Cardiac fibroblast (primary cell): Measurements from ENCODE around the gene SEPTIN1.
"Not testable (repeated sequence)": the region's sequence is repeated elsewhere in the genome, so short reads cannot be mapped to it uniquely, and the experiment has no call there.

Source experiments
- DNase-seq, 2 donors: peaks; one replicate each; pipeline versions ENCODE4 v3.0.0 to v3.0.0-alpha.2; 2010; ENCODE audit warnings: low read depth in 2 of 2
- H3K4me3 ChIP-seq, 2 donors: replicated peaks in 1 of 2; 1 replicate in 1 of 2; 2 replicates in 1 of 2; pipeline ENCODE4 v1.5.1; 2011; ENCODE audit warnings: low read depth in 2 of 2, low read length in 2 of 2, mild to moderate bottlenecking in 2 of 2, moderate library complexity in 1 of 2
- TF ChIP-seq, protein P1 (sequence below): IDR thresholded peaks from one replicate; pipeline ENCODE4 v1.5.1; 2011; ENCODE audit warnings: low read depth, mild to moderate bottlenecking, low read length, inconsistent platforms

The SEPTIN1 gene

DNA sequence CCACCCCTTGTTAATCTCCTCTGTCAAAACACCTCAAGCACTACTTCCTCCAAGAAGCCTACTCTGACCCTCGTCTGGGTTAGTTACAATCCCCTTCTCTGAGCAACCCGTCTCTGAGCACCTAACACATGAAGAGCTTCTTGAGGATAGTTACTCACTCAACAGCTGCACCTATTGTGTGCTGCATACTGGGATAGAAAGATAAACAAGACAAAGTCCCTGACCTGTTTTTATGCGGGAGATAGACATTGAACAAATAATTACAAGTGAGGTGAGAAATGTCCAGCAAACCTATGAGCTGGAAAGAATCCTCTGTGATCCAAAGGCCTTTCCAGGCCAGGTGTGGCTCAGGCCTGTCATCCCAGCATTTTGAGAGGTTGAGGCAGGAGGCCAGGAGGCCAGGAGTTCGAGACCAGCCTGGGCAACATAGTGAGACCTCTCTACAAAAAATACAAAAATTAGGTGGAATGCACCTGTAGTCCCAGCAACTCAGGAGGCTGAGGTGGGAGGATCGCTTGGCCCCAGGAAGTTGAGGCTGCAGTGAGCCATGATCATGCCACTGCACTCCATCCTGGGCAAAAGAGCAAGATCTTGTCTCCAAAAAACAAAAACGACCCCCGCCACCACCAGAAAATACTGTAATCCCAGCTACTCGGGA, 19.5 kb upstream of the SEPTIN1 start:
- TF ChIP-seq, protein P1, sequence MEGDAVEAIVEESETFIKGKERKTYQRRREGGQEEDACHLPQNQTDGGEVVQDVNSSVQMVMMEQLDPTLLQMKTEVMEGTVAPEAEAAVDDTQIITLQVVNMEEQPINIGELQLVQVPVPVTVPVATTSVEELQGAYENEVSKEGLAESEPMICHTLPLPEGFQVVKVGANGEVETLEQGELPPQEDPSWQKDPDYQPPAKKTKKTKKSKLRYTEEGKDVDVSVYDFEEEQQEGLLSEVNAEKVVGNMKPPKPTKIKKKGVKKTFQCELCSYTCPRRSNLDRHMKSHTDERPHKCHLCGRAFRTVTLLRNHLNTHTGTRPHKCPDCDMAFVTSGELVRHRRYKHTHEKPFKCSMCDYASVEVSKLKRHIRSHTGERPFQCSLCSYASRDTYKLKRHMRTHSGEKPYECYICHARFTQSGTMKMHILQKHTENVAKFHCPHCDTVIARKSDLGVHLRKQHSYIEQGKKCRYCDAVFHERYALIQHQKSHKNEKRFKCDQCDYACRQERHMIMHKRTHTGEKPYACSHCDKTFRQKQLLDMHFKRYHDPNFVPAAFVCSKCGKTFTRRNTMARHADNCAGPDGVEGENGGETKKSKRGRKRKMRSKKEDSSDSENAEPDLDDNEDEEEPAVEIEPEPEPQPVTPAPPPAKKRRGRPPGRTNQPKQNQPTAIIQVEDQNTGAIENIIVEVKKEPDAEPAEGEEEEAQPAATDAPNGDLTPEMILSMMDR, result no peak
- no peak for DNase-seq
- H3K4me3 ChIP-seq, result no peak overlapping the region

DNA sequence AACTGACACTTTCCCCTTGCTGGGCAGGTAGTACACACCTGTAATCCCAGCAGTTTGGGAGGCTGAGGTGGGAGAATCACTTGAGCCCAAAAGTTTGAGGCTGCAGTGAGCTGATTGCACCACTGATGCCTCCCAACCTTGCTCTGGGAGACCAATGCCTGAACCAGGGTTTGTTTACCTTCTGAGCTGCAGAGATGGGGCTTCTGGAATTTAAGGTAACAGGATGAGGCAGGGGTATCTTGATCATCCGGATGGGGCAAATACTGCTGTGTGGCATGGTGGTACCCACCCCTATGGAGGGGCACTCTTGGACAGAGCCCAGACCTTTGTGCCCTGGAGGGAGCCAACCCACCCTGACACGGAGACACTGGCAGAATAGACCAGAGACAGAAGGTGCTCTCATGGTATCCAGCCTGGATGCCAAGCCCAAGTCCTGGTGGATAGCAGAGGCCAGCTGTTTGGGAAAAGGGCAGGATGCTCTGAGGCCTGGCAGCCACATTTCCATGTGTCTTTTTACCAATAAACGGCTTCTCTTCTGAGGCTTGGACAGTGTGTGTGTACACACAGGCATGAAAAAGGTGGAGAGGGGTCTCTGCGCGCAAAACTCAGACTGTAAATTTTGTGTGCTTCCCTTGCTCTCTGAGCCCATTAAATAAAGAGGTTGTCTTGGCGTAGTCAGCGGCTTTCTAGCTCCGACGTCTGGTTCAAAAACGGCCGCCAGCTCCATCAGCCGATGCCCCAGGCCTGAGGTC, 17.2 kb upstream of the SEPTIN1 start:
- TF ChIP-seq, protein P1, result no peak
- H3K4me3 ChIP-seq, result peak overlapping the region; percentile 58 to 65
- no peak for DNase-seq

DNA sequence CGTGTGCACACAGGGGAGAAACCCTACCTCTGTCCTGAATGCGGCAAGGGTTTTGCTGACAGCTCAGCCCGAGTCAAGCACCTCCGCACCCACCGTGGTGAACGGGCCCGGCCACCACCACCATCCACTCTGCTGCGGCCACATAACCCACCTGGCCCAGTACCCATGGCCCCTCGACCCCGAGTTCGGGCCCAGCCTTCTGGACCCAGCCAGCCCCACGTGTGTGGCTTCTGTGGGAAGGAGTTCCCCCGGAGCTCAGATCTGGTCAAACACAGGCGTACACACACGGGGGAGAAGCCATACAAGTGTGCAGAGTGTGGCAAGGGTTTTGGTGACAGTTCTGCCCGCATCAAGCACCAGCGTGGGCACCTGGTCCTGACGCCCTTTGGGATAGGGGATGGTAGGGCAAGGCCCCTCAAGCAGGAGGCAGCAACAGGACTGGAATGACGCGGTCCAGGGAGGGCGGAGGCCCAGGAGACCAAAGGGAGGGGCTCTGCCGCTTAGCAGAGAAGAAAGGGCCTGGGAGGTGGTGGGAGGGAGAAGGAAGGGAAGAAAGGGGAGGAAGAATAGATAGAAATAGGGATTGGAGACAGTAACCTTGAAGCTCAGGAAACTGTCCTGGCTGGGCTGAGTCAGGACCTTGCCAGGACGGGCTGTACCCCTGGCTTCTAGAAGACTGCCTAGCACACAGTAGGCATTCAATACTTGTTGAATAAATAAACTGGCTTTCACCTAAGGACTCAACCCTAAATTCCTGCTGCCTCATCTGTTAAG, 16.5 kb upstream of the SEPTIN1 start:
- no peak for DNase-seq
- TF ChIP-seq, protein P1, result no peak
- no peak overlapping the region for H3K4me3 ChIP-seq

DNA sequence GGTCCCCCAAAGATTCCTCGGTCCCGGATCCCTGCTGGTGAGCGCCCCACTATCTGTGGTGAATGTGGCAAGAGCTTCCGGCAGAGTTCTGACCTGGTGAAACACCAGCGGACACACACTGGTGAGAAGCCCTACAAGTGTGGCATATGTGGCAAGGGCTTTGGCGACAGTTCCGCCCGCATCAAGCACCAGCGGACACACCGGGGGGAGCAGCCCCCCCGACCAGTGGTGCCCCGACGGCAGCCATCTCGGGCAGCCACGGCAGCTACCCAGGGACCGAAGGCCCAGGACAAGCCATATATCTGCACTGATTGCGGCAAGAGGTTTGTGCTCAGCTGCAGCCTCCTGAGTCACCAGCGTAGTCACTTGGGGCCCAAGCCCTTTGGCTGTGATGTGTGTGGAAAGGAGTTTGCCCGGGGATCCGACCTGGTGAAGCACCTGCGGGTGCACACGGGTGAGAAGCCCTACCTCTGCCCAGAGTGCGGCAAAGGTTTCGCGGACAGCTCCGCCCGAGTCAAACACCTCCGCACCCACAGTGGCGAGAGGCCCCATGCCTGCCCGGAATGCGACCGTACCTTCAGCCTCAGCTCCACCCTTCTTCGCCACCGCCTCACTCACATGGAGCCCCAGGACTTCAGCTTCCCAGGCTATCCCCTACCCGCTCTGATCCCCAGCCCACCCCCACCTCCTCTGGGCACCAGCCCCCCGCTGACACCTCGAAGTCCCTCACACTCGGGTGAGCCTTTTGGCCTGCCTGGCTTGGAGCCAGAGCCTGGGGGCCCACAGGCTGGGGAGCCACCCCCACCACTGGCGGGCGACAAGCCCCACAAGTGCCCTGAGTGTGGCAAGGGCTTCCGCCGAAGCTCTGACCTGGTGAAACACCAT, 15.7 kb upstream of the SEPTIN1 start:
- no peak for DNase-seq
- H3K4me3 ChIP-seq, result no peak overlapping the region
- TF ChIP-seq, protein P1, result no peak

DNA sequence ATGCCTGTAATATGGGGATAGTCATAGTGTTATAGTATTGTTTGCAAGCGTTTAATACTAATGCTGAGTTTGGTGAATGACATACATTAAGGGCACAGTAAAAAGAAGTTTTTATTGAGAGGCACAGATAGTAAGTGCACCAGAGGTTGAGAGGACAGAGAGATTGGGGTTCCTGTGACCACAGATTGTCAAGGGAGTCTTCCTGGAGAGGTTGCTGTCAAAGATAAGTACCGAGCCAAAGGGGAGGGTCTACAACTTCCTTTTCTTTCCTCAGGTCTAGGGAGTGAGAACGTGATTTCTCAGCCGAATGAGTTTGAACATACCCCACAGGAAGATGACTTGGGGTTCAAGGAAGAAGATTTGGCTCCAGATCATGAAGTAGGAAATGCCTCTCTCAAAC, 14.7 kb upstream of the SEPTIN1 start:
- no peak overlapping the region for H3K4me3 ChIP-seq
- TF ChIP-seq, protein P1, result no peak
- DNase-seq, result no peak

DNA sequence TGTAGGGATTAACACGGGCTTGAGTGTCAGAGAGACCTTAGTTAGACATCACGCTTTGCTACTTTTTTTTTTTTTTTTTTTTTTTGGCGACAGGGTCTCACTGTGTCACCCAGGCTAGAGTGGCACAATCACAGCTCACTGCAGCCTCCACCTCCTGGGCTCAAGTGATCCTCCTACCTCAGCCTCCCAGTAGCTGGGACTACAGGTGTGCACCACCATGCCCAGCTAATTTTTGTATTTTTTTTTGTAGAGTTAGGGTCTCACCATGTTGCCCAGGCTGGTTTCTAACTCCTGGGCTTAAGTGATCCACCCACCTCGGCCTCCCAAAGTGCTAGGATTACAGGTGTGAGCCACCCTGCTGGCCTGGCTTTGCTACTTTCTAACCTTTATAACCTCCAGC, 14.3 kb upstream of the SEPTIN1 start:
- not testable (repeated sequence) for H3K4me3 ChIP-seq, DNase-seq
